ENCODE measurements around the gene KCTD13. TPM values are rescaled to one million over a fixed set of nuclear protein-coding genes. Genes with fewer than 3 reads are reported as not detected.

KCTD13 gene
- total RNA-seq, 4 donors from 2014 or later = 14.4 to 25.7 (median 18.8) TPM

- TF ChIP-seq EP300 (IDR thresholded peaks at IDR 0.05) (no peak), POLR2AphosphoS5 (IDR thresholded peaks at IDR 0.05) (no peak), POLR2A (IDR thresholded peaks at IDR 0.05; ENCODE audit: low read depth) (no peak)
- TF ChIP-seq, protein P1, sequence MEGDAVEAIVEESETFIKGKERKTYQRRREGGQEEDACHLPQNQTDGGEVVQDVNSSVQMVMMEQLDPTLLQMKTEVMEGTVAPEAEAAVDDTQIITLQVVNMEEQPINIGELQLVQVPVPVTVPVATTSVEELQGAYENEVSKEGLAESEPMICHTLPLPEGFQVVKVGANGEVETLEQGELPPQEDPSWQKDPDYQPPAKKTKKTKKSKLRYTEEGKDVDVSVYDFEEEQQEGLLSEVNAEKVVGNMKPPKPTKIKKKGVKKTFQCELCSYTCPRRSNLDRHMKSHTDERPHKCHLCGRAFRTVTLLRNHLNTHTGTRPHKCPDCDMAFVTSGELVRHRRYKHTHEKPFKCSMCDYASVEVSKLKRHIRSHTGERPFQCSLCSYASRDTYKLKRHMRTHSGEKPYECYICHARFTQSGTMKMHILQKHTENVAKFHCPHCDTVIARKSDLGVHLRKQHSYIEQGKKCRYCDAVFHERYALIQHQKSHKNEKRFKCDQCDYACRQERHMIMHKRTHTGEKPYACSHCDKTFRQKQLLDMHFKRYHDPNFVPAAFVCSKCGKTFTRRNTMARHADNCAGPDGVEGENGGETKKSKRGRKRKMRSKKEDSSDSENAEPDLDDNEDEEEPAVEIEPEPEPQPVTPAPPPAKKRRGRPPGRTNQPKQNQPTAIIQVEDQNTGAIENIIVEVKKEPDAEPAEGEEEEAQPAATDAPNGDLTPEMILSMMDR (IDR thresholded peaks at IDR 0.05) = no peak
- Histone ChIP-seq H3K36me3 (peaks cover 19 to 37% (median 31%) of the 10 kb centered on the region in 4 donors), H3K27ac (replicated peaks in 1 of 4) (no peak overlapping the region), H3K27me3 (no peaks in the 10 kb centered on the region), H3K4me3 (no peak overlapping the region), H3K9me3 (no peaks in the 10 kb centered on the region), H3K4me1 (peaks cover 17 to 25% (median 22%) of the 10 kb centered on the region in 4 donors)
- DNase-seq (ENCODE audit: extremely low spot score) = no peak
- WGBS = 76% methylated on average over 10 of the region's 10 CpGs
- intact Hi-C loops (cut with DNase I) = no loop called here
These were observed 67.7 kb downstream of the KCTD13 start for GRCh38 chr16:29858149-29858849.

DNA sequence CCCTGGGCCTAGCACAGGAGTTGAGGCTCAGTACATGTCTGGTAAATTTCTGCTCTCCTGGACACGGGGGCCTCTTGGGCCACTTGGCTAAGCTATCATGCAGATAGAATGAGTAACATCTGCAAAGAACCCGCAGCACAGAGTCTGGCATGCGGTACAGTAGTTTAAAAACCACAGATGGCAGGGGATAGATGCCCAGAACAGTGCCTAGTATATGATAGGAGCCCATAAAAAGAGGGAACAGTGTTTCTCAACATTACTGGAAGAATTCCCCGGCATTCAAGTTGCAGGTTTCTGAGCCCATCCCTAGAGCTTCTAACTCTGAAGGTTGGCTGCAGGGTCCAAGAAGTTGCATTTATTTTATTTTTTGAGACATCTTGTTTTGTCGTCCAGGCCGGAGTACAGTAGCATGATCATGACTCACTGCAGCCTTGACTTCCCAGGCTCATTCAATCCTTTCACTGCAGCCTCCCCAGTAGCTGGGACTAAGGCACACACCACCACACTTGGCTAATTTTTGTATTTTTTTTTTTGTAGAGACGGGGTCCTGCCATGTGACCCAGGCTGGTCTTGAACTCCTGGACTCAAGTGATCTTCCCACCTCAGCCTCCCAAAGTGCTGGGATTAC is 68.8 kb downstream of the KCTD13 start:
- Histone ChIP-seq H3K36me3 (peaks cover 19 to 37% (median 31%) of the 10 kb centered on the region in 4 donors), H3K9me3 (no peaks in the 10 kb centered on the region), H3K4me3 (no peak overlapping the region), H3K27me3 (no peaks in the 10 kb centered on the region), H3K27ac (replicated peaks in 1 of 4) (no peak overlapping the region), H3K4me1 (peaks cover 16 to 23% (median 21%) of the 10 kb centered on the region in 4 donors)
- TF ChIP-seq EP300 (IDR thresholded peaks at IDR 0.05) (no peak), POLR2A (IDR thresholded peaks at IDR 0.05; ENCODE audit: low read depth) (no peak), POLR2AphosphoS5 (IDR thresholded peaks at IDR 0.05) (no peak)
- TF ChIP-seq, protein P1 (IDR thresholded peaks at IDR 0.05) = no peak
- whole genome bisulfite sequencing = 69% methylated on average over 7 of the region's 7 CpGs
- no peak for DNase-seq (ENCODE audit: extremely low spot score)
- intact Hi-C loops (cut with DNase I) = no loop called here

Other genes starting within 250 kb of the KCTD13 start
- 1 to 10 TPM; 1.7 to 5.1 (median 2.7) TPM for gene QPRT, start 247.0 kb downstream of the KCTD13 start, total RNA-seq
- 1 to 10 TPM; 1.3 to 2.5 (median 1.8) TPM for gene C16orf54, start 180.2 kb downstream of the KCTD13 start, total RNA-seq
- gene ZG16, start 148.0 kb downstream of the KCTD13 start, total RNA-seq = under 1 TPM in 1 of 4 donors, not detected in 3; 0.23 TPM
- gene KIF22, start 135.5 kb downstream of the KCTD13 start, total RNA-seq = 10 to 100 TPM; 10.8 to 12.3 (median 11.8) TPM
- 100 to 1,000 TPM; 120 to 284 (median 158) TPM for gene MAZ, start 119.7 kb downstream of the KCTD13 start, total RNA-seq
- 10 to 100 TPM in 1 of 4 donors, 1 to 10 TPM in 3; 3.6 to 11.2 (median 6.7) TPM for gene PRRT2, start 114.0 kb downstream of the KCTD13 start, total RNA-seq
- gene PAGR1, start 110.1 kb downstream of the KCTD13 start, total RNA-seq = 10 to 100 TPM; 20.9 to 26.9 (median 26.5) TPM
- 100 to 1,000 TPM; 101 to 156 (median 123) TPM for gene MVP, start 105.8 kb downstream of the KCTD13 start, total RNA-seq
- 100 to 1,000 TPM; 105 to 178 (median 141) TPM for gene CDIPT, start 63.0 kb downstream of the KCTD13 start, total RNA-seq
- 1 to 10 TPM in 2 of 4 donors, under 1 TPM in 2; 0.84 to 7.9 (median 1.0) TPM for gene SEZ6L2, start 26.7 kb downstream of the KCTD13 start, total RNA-seq
- gene ASPHD1, start 25.7 kb downstream of the KCTD13 start, total RNA-seq = under 1 TPM in 1 of 4 donors, not detected in 3; 0.33 TPM
- 100 to 1,000 TPM in 3 of 4 donors, 10 to 100 TPM in 1; 96.8 to 114 (median 105) TPM for gene TMEM219, start 35.9 kb upstream of the KCTD13 start, total RNA-seq
- 10 to 100 TPM; 40.9 to 63.6 (median 51.4) TPM for gene TAOK2, start 47.6 kb upstream of the KCTD13 start, total RNA-seq
- 10 to 100 TPM; 20.8 to 39.4 (median 22.1) TPM for gene HIRIP3, start 69.4 kb upstream of the KCTD13 start, total RNA-seq
- 10 to 100 TPM; 38.2 to 58.1 (median 43.5) TPM for gene INO80E, start 70.0 kb upstream of the KCTD13 start, total RNA-seq
- under 1 TPM in 2 of 4 donors, not detected in 2; 0.50 to 0.83 TPM for gene DOC2A, start 84.8 kb upstream of the KCTD13 start, total RNA-seq
- gene C16orf92, start 97.0 kb upstream of the KCTD13 start, total RNA-seq = not detected
- gene TLCD3B, start 105.0 kb upstream of the KCTD13 start, total RNA-seq = under 1 TPM in 1 of 4 donors, not detected in 3; 0.23 TPM
- 1,000 to 10,000 TPM; 1,300 to 1,765 (median 1,454) TPM for gene ALDOA, start 139.5 kb upstream of the KCTD13 start, total RNA-seq
- 10 to 100 TPM; 43.6 to 61.3 (median 51.5) TPM for gene PPP4C, start 149.8 kb upstream of the KCTD13 start, total RNA-seq
- gene TBX6, start 165.7 kb upstream of the KCTD13 start, total RNA-seq = 1 to 10 TPM in 1 of 4 donors, under 1 TPM in 3; 0.42 to 1.3 (median 0.67) TPM
- 100 to 1,000 TPM in 3 of 4 donors, 10 to 100 TPM in 1; 72.7 to 222 (median 154) TPM for gene YPEL3, start 170.0 kb upstream of the KCTD13 start, total RNA-seq
- gene GDPD3, start 187.3 kb upstream of the KCTD13 start, total RNA-seq = 1 to 10 TPM in 3 of 4 donors, under 1 TPM in 1; 0.66 to 3.7 (median 2.2) TPM
- gene MAPK3, start 197.0 kb upstream of the KCTD13 start, total RNA-seq = 10 to 100 TPM; 40.4 to 70.8 (median 56.9) TPM